ENCODE measurements around the gene GALNT16. TPM values are rescaled to one million over a fixed set of nuclear protein-coding genes. Genes with fewer than 3 reads are reported as not detected.

GALNT16 gene
- total and polyA plus RNA-seq, 2 donors (not counting 1 experiment from before 2014, with no cell fraction given), result 0.09 to 3.4 TPM

GRCh38 chr14:69325086-69325485, 65.1 kb downstream of the GALNT16 start:
- Histone ChIP-seq H4K20me1 (ENCODE audit: control insufficient read depth, insufficient read depth, low read length, poor library complexity, severe bottlenecking) (no peaks in the 10 kb centered on the region), H3K4me1 (ENCODE audit: control insufficient read depth in 2 of 2, insufficient read depth in 2 of 2, low read length in 2 of 2) (no peaks in the 10 kb centered on the region), H3K9me3 (ENCODE audit: control extremely low read depth in 1 of 3, control insufficient read depth in 2 of 3, insufficient read depth in 1 of 3, low read length in 2 of 3) (no peaks in the 10 kb centered on the region), H3K9ac (ENCODE audit: low read length) (no peak overlapping the region), H3K36me3 (replicated peaks in 1 of 2; ENCODE audit: control extremely low read depth in 1 of 2, control insufficient read depth in 1 of 2, extremely low read depth in 1 of 2, insufficient read depth in 2 of 2, low read length in 1 of 2) (no peaks in the 10 kb centered on the region), H3K4me2 (replicated peaks; ENCODE audit: low read depth, low read length, poor library complexity, severe bottlenecking) (no peak overlapping the region), H2AFZ (ENCODE audit: insufficient read depth, low read depth, low read length, poor library complexity, severe bottlenecking) (no peak overlapping the region), H3K79me2 (ENCODE audit: control insufficient read depth, insufficient read depth, low read length) (no peaks in the 10 kb centered on the region), H3K27ac (ENCODE audit: low read length in 2 of 2) (no peak overlapping the region), H3K4me3 (ENCODE audit: control extremely low read depth in 1 of 5, extremely low read depth in 1 of 5, insufficient read depth in 1 of 5, low read depth in 2 of 5, low read length in 4 of 5) (no peak overlapping the region), H3K27me3 (replicated peaks in 1 of 4; ENCODE audit: control extremely low read depth in 1 of 4, control insufficient read depth in 3 of 4, insufficient read depth in 4 of 4, low read length in 3 of 4) (no peaks in the 10 kb centered on the region)
- ChIA-PET POLR2A (no interaction called here), CTCF (no interaction called here)
- TF ChIP-seq CTCF (IDR thresholded peaks at IDR 0.05) (no peak), EZH2 (IDR thresholded peaks at IDR 0.05; ENCODE audit: borderline replicate concordance, insufficient read depth, low read depth, low read length, poor library complexity, severe bottlenecking) (no peak)
- 95% methylated on average over 6 of the region's 8 CpGs for WGBS (ENCODE audit: insufficient coverage)
- peaks cover 3% of the 10 kb centered on the region for H3K27me3 Mint-ChIP-seq
- H3K4me1 Mint-ChIP-seq, result no peaks in the 10 kb centered on the region
- DNase-seq (no peak), ATAC-seq (ENCODE audit: low read depth) (no peak)
- intact Hi-C loops (cut with micrococcal nuclease), result no loop called here
- H3K9me3 Mint-ChIP-seq (ENCODE audit: insufficient read depth), result no peaks in the 10 kb centered on the region
- no peak overlapping the region for H3K27ac Mint-ChIP-seq
- no peak overlapping the region for H3K4me3 Mint-ChIP-seq

GRCh38 chr14:69325646-69326265, 65.8 kb downstream of the GALNT16 start:
- CTCF ChIA-PET, result no interaction called here
- Histone ChIP-seq H3K4me1 (ENCODE audit: control insufficient read depth in 2 of 2, insufficient read depth in 2 of 2, low read length in 2 of 2) (no peaks in the 10 kb centered on the region), H3K4me2 (replicated peaks; ENCODE audit: low read depth, low read length, poor library complexity, severe bottlenecking) (no peak overlapping the region), H3K4me3 (ENCODE audit: control extremely low read depth in 1 of 5, extremely low read depth in 1 of 5, insufficient read depth in 1 of 5, low read depth in 2 of 5, low read length in 4 of 5) (no peak overlapping the region), H3K27me3 (replicated peaks in 1 of 4; ENCODE audit: control extremely low read depth in 1 of 4, control insufficient read depth in 3 of 4, insufficient read depth in 4 of 4, low read length in 3 of 4) (no peaks in the 10 kb centered on the region), H3K9ac (ENCODE audit: low read length) (no peak overlapping the region), H3K79me2 (ENCODE audit: control insufficient read depth, insufficient read depth, low read length) (no peaks in the 10 kb centered on the region), H3K36me3 (replicated peaks in 1 of 2; ENCODE audit: control extremely low read depth in 1 of 2, control insufficient read depth in 1 of 2, extremely low read depth in 1 of 2, insufficient read depth in 2 of 2, low read length in 1 of 2) (no peaks in the 10 kb centered on the region), H3K9me3 (ENCODE audit: control extremely low read depth in 1 of 3, control insufficient read depth in 2 of 3, insufficient read depth in 1 of 3, low read length in 2 of 3) (no peaks in the 10 kb centered on the region), H4K20me1 (ENCODE audit: control insufficient read depth, insufficient read depth, low read length, poor library complexity, severe bottlenecking) (no peaks in the 10 kb centered on the region), H2AFZ (ENCODE audit: insufficient read depth, low read depth, low read length, poor library complexity, severe bottlenecking) (no peak overlapping the region), H3K27ac (ENCODE audit: low read length in 2 of 2) (no peak overlapping the region)
- H3K4me1 Mint-ChIP-seq, result no peaks in the 10 kb centered on the region
- ATAC-seq (ENCODE audit: low read depth), result no peak
- 86% methylated on average over 6 of the region's 7 CpGs for WGBS (ENCODE audit: insufficient coverage)
- intact Hi-C loops (cut with micrococcal nuclease), result no loop called here
- no peak overlapping the region for H3K4me3 Mint-ChIP-seq
- DNase-seq, result no peak
- TF ChIP-seq CTCF (IDR thresholded peaks at IDR 0.05), result no peak
- no peak for TF ChIP-seq EZH2 (IDR thresholded peaks at IDR 0.05; ENCODE audit: borderline replicate concordance, insufficient read depth, low read depth, low read length, poor library complexity, severe bottlenecking)
- no peak overlapping the region for H3K27ac Mint-ChIP-seq
- H3K9me3 Mint-ChIP-seq (ENCODE audit: insufficient read depth), result no peaks in the 10 kb centered on the region
- H3K27me3 Mint-ChIP-seq, result peaks cover 3% of the 10 kb centered on the region
- POLR2A ChIA-PET, result no interaction called here
